Glutamatergic neuron (in vitro differentiated cells): ENCODE measurements around the gene KCNG2. TPM values are rescaled to one million over a fixed set of nuclear protein-coding genes. Genes with fewer than 3 reads are reported as not detected.

Experiments
- DNase-seq: peaks from one replicate; pipeline ENCODE4 v3.0.0; 2022
- H3K27ac Mint-ChIP-seq: one replicate; pipeline ENCODE4 v1.8.0; 2020; ENCODE audit warnings: mild to moderate bottlenecking, mixed read lengths, inconsistent platforms; ENCODE audit not compliant: unreplicated experiment
- H3K27me3 Mint-ChIP-seq: one replicate; pipeline ENCODE4 v1.8.0; 2020; ENCODE audit warnings: mild to moderate bottlenecking, moderate library complexity, mixed read lengths, inconsistent platforms; ENCODE audit not compliant: unreplicated experiment
- H3K36me3 Mint-ChIP-seq: one replicate; pipeline ENCODE4 v1.8.0; 2020; ENCODE audit warnings: mild to moderate bottlenecking, mixed read lengths, inconsistent platforms; ENCODE audit not compliant: unreplicated experiment
- H3K4me1 Mint-ChIP-seq: one replicate; pipeline ENCODE4 v1.8.0; 2020; ENCODE audit warnings: mild to moderate bottlenecking, low read depth, mixed read lengths, inconsistent platforms; ENCODE audit not compliant: unreplicated experiment
- H3K4me3 Mint-ChIP-seq: one replicate; pipeline ENCODE4 v1.8.0; 2020; ENCODE audit warnings: mild to moderate bottlenecking, mixed read lengths, inconsistent platforms; ENCODE audit not compliant: unreplicated experiment
- H3K9me3 Mint-ChIP-seq: one replicate; pipeline ENCODE4 v1.8.0; 2020; ENCODE audit warnings: mild to moderate bottlenecking, moderate library complexity, mixed read lengths, inconsistent platforms; ENCODE audit not compliant: unreplicated experiment
- CTCF ChIP-seq: fragments of 200-600 bp; sonication (generic); IDR thresholded peaks from one replicate; pipeline ENCODE4 v1.5.0; 2021; ENCODE audit not compliant: partially characterized antibody, unreplicated experiment
- total RNA-seq: library from RNA; stranded (reverse); fragmentation: NEBNext Ultra II Directional; extraction: Animal tissue kit (Norgen Biotek cat#: 25700); gene quantifications from one replicate; pipeline ENCODE4 v1.2.1, GENCODE V29; 2021; ENCODE audit not compliant: unreplicated experiment

KCNG2 gene
- total RNA-seq, 1 donor from 2014 or later: 1.6 TPM

DNA sequence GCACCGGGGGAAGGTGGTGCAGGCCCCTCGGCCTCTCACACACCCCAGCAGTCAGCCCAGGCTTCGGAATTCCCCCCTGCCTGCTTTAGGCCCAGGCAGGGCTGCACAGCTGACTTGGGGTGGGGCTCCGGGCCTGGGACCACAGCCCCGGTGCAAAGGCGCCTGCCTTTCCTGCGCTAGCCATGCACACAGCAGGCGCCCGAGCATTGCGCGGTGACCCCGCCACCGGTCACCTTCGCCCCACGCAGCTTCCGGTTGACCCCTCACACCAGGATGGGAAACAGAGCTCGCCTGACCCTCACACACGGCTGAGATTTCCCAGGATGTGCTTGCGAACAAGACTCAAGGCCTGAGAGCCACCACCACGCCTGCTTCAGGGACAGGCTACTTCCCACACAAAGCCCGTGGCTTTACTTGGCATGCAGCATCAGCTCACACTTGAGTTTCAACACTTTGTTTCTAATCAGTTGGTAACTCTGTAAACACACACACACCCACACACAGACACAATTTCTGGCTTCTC, 107.7 kb downstream of the KCNG2 start:
- no peak for DNase-seq
- TF ChIP-seq CTCF: no peak
- Mint-ChIP-seq H3K4me3 (no peak overlapping the region), H3K4me1 (peaks cover 1% of the 10 kb centered on the region), H3K36me3 (peaks cover 46% of the 10 kb centered on the region), H3K27me3 (peaks cover 7% of the 10 kb centered on the region), H3K27ac (no peak overlapping the region), H3K9me3 (peaks cover 16% of the 10 kb centered on the region)

DNA sequence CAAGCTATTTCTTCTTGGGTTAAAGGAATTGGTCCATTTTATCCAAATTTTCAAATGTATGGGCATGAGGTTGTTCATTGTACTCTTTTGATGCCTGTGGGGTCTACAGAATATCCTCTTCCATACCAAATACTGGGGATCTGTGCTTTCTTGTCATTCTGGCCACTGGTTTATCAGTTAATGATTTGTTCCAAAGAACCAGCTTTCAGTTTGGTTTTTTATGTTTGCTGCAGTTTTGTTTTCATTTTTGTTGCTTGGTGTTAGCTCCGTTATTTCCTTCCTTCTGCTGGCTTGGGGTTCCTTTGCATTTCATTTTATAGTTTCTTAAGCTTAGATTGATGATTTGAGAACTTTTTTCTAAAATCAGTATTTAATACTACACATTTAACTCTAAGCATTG, 108.3 kb downstream of the KCNG2 start:
- Mint-ChIP-seq H3K9me3 (peaks cover 19% of the 10 kb centered on the region), H3K27me3 (peaks cover 6% of the 10 kb centered on the region), H3K4me3 (no peak overlapping the region), H3K27ac (no peak overlapping the region), H3K36me3 (peaks cover 44% of the 10 kb centered on the region), H3K4me1 (peaks cover 5% of the 10 kb centered on the region)
- no peak for TF ChIP-seq CTCF
- no peak for DNase-seq

GRCh38 chr18:79906706-79907105, 109.0 kb downstream of the KCNG2 start:
- no peak for DNase-seq
- Mint-ChIP-seq H3K27me3 (peaks cover 3% of the 10 kb centered on the region), H3K27ac (no peak overlapping the region), H3K4me1 (peaks cover 5% of the 10 kb centered on the region), H3K4me3 (no peak overlapping the region), H3K36me3 (peaks cover 40% of the 10 kb centered on the region), H3K9me3 (peaks cover 18% of the 10 kb centered on the region)
- no peak for TF ChIP-seq CTCF

- Mint-ChIP-seq H3K36me3 (peaks cover 33% of the 10 kb centered on the region), H3K4me1 (peaks cover 10% of the 10 kb centered on the region), H3K27me3 (peaks cover 9% of the 10 kb centered on the region), H3K4me3 (peak overlapping the region; percentile 21), H3K9me3 (peaks cover 19% of the 10 kb centered on the region), H3K27ac (peak overlapping the region; percentile 75)
- no peak for DNase-seq
- no peak for TF ChIP-seq CTCF
Measured at GRCh38 chr18:79910563-79911343, 113.0 kb downstream of the KCNG2 start.
